ENCODE data around the gene GREM2.

- TF ChIP-seq CTCF (IDR thresholded peaks at IDR 0.05) (no peak), POLR2A (IDR thresholded peaks at IDR 0.05) (no peak)
Observed at GRCh38 chr1:240528591-240528990, 83.4 kb downstream of the GREM2 start.
